HG03045 (cell line): ENCODE measurements around the gene SEMA3B.
"Not testable (repeated sequence)": the region's sequence is repeated elsewhere in the genome, so short reads cannot be mapped to it uniquely, and the experiment has no call there.

Experiments
- ATAC-seq: cut with Tn5 transposase; IDR thresholded peaks from one replicate; pipeline ENCODE4 v1.9.1; 2021; ENCODE audit warnings: mild to moderate bottlenecking, moderate library complexity; ENCODE audit not compliant: unreplicated experiment

The SEMA3B gene

DNA sequence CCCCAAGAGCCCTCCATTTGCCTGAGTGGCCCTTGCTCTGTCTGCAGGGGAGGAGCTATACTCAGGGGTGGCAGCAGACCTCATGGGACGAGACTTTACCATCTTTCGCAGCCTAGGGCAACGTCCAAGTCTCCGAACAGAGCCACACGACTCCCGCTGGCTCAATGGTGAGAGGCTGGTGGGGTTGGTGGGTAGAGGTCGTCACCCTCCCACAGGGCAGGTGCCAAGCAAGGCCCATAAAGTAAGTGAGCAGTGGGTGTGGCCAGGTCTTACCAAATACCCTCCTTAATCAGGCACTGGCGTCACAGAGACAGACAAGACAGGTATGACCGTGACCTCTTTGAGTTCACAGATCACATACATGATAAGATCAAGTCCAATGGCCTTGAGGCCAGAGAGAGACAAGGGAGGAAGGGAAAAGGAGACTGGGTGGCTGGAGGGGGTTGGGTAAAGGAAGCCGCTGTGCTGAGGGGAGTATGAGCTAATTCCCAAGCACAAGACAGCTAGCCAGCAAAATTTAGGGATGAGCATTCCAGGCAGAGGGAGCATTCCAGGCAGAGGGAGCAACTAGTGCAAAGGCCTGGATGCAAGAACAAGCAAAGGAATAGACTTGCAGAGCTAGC, 2.5 kb downstream of the SEMA3B start:
- no peak for ATAC-seq

DNA sequence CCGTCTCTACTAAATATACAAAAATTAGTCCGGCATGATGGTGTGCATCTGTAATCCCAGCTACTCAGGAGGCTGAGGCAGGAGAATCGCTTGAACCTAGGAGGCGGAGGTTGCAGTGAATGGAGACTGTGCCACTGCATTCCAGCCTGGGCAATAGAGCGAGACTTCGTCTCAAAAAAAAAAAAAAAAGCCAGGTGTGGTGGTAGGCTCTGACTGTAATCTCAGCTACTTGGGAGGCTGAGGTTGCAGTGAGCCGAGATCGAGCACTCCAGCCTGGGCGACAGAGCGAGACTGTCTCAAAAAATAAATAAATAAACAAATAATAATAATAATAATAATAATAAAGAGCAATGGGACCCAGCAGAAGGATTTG, 3.6 kb downstream of the SEMA3B start:
- not testable (repeated sequence) for ATAC-seq

DNA sequence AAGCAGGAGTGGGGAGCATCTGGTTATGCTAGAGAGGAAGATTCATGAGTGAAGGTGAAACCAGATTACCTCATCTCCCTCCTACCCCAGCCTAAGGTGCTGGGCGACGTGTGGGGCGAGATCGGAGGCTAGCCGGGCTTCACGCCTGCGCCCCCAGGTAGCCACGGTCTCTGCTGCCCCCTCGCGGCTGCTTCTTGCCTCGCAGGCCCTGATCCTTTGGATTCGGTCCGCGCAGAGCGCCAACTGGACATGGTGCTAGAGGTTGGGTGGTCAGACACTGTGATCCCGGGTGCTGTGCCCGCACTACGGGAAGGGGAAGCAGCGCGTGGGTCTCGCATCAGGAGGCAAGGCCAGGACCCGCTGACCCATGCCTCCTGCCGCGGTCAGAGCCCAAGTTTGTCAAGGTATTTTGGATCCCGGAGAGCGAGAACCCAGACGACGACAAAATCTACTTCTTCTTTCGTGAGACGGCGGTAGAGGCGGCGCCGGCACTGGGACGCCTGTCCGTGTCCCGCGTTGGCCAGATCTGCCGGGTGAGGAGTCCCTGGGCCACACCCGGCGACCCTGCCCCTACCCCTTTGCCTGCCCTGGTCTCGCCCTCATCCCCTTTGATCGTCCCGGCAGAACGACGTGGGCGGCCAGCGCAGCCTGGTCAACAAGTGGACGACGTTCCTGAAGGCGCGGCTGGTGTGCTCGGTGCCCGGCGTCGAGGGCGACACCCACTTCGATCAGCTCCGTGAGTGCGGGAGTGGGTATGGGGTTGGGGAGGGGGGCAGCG, 4.2 kb downstream of the SEMA3B start:
- ATAC-seq: peak; percentile 54

DNA sequence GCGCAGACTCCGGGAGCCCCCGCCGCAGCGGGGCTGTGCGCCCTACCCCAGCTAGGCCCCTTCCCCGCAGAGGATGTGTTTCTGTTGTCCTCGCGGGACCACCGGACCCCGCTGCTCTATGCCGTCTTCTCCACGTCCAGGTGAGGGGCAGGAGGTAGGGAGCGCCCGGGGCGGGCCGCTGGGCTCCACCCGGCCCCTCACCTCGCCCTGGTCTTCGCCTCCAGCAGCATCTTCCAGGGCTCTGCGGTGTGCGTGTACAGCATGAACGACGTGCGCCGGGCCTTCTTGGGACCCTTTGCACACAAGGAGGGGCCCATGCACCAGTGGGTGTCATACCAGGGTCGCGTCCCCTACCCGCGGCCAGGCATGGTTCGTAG, 4.7 kb downstream of the SEMA3B start:
- ATAC-seq: no peak

DNA sequence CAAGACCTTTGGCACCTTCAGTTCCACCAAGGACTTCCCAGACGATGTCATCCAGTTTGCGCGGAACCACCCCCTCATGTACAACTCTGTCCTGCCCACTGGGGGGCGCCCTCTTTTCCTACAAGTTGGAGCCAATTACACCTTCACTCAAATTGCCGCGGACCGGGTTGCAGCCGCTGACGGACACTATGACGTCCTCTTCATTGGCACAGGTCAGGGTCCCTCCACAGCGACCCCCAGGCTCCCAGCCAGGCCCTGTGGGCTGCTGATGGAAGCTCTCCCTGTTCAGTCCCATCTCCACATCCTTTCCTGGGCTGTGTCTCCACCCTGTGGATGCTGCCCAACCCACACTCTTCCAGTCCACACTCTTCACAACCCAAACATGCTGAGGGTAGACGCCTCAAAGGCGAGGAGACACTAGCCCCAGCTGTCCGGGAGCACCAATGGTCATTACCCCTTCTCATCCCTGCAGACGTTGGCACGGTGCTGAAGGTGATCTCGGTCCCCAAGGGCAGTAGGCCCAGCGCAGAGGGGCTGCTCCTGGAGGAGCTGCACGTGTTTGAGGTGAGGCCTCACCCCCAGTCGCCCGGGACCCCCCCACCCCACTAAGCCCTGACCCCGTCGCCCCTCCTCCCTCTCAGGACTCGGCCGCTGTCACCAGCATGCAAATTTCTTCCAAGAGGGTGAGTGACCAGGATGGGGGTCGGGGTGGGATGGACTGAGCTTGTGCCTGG, 5.6 kb downstream of the SEMA3B start:
- no peak for ATAC-seq

DNA sequence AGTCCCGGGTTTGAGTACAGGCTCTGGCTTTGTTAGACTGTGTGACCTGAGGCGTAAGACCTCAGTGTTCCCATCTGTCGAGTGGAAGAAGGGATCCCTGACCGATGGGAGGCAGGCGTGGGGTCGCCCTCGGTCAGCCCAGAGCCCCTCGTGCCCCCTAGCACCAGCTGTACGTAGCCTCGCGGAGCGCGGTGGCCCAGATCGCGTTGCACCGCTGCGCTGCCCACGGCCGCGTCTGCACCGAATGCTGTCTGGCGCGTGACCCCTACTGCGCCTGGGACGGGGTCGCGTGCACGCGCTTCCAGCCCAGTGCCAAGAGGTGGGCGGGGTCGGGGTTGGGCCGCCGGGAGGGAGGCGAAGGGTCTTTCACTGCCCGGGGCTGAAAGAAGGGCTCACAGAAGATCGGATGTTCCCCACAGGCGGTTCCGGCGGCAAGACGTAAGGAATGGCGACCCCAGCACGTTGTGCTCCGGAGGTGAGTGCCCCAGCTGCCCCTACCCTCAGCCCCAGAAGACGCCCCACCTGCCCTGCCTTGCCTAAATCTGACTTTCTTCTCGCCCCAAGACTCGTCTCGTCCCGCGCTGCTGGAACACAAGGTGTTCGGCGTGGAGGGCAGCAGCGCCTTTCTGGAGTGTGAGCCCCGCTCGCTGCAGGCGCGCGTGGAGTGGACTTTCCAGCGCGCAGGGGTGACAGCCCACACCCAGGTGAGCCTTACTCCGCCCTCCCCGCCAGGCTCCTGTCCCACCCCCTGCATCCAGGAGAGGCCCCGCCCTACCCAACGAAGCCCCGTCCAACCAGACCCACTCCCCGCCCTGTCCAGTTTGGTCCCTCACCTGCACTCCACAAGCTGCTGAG, 6.4 kb downstream of the SEMA3B start:
- no peak for ATAC-seq

DNA sequence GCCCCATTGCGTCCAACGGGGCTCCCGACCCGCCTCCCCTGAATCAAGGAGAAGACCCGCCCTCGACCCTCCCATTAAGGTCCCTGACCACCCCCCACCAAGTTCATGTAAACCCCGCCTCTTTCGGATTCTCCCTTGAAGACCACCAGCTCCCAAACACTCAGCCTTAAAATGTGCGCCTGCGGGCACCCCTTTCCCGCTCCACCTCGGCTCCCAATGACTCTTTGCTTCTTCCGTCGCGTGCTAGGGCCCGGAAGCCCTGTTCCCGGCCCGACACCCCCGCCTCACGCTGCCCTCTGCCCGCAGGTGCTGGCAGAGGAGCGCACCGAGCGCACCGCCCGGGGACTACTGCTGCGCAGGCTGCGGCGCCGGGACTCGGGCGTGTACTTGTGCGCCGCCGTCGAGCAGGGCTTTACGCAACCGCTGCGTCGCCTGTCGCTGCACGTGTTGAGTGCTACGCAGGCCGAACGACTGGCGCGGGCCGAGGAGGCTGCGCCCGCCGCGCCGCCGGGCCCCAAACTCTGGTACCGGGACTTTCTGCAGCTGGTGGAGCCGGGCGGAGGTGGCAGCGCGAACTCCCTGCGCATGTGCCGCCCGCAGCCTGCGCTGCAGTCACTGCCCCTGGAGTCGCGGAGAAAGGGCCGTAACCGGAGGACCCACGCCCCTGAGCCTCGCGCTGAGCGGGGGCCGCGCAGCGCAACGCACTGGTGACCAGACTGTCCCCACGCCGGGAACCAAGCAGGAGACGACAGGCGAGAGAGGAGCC, 7.2 kb downstream of the SEMA3B start:
- ATAC-seq: no peak

DNA sequence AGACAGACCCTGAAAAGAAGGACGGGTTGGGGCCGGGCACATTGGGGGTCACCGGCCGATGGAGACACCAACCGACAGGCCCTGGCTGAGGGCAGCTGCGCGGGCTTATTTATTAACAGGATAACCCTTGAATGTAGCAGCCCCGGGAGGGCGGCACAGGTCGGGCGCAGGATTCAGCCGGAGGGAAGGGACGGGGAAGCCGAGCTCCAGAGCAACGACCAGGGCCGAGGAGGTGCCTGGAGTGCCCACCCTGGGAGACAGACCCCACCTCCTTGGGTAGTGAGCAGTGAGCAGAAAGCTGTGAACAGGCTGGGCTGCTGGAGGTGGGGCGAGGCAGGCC, 7.8 kb downstream of the SEMA3B start:
- no peak for ATAC-seq

DNA sequence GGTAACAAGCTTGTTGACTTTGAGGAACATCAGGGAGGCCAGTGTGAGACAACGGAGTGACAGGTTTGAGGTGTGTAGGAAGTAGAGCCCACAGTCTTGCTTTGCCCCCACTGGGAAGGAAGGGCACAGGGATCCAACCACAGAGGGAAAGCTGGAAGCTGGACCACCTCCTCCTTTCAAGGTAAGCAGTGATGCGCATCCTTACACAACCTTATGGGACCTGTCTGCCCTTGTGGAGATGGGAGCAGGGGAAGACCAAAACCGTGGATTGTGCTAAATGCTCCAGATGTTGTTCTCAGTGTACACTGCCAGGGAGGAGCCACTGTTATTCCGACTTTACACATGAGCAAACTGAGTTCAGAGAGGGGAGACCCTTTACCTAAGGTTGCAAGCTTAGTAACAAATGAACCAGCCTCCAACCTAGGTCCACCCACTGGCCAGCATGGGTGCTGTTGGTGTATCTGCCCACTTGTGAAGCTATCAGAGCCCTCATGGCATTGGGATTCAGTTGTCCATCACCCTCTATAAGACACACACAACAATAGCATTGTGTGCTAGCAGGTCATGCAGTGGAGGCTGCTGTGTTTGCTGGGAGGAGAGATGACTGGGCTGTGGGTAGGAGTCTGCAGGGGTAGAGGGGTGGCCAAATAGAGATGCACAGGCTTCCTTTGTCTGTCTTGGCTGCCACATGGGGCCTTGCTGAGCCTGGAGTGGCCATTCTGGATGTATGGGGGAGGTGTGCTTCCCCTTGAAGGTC, 9.4 kb downstream of the SEMA3B start:
- ATAC-seq: no peak

DNA sequence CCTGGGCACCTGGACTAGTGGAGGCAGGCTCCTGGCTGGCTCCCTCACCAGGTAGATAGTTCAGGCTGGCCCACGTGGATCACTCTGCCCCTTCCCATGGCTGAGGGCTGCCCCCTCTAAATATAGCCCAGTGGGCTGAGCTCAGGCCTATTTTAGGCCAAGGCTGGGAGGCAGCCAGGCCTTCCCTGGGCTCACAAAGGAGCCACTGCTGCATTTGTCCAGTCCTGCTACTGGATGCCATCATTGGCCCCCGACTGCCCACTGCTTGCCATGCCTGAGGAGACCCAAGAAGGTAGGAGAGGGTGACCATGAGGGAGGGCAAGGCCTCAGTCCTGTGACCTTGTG, 9.9 kb downstream of the SEMA3B start, which contains the start of gene LSMEM2:
Gene LSMEM2 (plus strand): TSS at position 208 of the 345 bp plus-strand sequence. CDS start 27 bp downstream, at position 235.
- no peak for ATAC-seq

DNA sequence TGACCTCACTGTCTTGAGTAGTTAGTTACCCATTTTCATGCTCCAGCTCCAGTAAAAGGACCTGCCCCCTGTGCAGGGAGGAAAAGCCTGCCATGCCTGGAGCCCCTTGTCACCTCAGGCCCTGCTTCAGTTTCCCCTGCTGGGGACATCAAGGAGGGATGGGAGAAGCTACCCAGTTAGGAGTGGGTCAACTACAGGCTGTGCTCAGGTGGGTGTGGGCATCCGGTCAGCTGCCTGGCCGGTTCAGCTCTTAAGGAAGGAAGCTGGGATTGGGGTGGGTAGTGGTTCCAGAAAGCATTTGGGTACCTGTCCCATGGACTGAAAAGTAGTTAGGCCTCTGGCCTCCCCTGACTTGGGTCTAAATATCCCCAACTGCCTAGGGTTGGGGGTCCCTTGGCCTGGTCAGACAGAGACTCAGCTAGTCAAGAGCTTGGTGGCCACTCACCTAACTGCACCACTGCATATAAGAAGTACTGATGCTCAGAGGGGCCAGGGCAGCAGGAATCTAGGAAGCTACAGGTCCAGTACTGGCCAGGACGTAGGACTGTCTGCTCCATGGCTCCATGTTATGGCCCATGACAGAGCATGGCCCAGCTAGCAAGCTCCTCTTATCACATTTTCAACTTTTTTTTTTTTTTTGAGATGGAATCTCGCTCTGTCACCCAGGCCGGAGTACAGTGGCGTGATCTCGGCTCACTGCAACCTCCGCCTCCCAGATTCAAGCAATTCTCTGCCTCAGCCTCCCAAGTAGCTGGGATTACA, 10.5 kb downstream of the SEMA3B start:
- ATAC-seq: no peak

DNA sequence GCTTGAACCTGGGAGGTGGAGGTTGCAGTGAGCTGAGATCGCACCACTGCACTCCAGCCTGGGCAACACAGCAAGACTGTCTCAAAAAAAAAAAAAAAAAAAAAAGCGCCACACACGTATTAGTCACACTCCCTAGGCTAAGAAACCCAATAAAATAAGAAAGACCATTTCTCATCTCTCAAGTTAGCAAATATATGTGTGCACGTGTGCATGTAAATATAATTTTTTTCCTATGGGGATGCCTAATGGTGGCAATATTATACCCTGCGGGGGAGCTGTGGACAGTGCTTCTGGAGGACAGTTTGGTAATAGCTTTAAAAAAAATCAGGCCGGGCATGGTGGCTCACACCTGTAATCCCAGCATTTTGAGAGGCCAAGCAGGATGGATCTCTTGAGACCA, 15.2 kb downstream of the SEMA3B start:
- not testable (repeated sequence) for ATAC-seq

DNA sequence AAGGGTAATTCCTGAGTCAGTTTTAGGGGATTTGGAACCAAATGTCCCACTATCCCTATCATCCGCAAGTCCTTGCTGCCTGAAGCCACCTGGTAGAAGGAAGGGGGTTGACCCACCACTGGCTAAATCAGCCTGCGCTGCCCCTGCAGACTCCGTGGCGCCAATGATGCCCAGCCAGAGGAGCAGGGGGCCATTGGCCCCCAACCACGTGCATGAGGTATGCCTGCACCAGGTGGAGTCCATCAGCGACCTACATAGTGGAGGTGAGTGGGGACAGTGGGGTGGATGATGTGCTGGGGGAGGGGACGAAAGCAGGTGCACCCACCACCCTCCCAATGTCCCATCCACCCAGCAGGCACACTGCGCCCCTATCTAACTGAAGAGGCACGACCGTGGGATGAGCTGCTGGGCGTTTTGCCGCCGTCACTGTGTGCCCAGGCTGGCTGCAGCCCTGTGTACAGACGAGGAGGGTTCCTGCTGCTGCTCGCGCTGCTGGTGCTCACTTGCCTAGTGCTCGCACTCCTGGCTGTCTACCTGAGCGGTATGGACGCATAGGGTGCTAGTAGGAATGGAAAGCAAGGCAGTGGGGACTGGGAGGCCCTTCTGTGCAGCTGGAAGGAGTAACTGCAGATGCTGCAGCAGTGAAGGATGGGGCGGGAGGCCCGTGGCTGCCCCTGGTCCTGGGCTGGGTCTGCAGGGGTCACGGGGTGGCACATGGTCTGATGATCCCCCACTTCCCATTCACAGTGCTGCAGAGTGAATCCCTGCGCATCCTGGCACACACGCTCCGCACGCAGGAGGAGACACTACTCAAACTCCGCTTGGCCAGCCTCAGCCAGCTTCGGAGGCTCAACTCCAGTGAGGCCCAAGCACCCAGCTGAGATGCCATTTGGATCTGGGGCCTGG, 17.6 kb downstream of the SEMA3B start:
- ATAC-seq: no peak

DNA sequence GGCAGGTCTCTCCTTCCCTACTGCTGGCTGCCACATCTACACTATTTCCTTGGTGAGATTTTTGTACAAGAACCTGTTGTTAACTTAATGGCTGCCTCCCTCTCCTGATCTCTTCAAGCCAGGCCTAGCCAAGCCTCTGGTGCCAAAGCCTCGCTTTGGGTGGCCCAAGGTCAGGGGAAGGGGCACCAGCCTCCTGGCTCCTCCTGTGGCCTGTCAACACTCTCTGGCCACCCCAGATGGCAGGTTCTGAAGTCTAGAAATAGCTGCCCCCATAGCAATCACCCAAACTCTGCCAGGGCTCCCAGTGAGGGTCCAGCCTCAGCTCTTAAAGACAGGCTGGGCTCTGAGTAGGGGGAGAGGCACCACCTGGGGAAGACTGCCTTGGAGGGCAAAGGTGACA, 18.3 kb downstream of the SEMA3B start:
- ATAC-seq: no peak

DNA sequence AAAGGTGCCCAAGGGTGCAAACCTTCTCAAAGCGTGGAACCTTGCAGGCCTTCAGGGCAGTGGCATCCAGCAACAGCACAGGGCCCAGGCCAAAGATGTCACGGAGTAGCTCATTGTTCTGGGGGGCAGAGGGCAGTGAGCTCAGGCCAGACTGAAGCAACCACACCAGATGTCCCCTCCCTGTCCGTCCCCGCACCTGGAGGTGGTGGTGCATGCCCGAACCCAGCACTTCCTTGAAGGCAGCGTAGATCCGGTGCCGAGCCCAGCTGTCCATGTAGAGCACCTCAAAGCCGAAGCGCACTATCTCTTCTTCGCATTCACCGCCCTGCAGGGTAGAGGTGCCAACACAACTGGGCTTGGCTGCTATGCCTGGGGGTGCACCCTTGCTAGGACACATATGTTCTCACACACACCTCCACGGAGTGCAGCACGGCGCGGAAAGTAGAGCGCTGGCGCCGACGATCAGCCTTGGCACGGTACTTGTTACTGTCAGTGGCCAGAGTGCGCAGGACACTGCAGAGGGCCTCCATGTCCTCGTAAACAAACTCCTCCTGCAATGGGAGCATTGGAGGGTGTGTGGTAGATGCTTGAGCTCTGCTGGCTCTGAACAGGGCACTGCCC, 19.6 kb downstream of the SEMA3B start:
- no peak for ATAC-seq

DNA sequence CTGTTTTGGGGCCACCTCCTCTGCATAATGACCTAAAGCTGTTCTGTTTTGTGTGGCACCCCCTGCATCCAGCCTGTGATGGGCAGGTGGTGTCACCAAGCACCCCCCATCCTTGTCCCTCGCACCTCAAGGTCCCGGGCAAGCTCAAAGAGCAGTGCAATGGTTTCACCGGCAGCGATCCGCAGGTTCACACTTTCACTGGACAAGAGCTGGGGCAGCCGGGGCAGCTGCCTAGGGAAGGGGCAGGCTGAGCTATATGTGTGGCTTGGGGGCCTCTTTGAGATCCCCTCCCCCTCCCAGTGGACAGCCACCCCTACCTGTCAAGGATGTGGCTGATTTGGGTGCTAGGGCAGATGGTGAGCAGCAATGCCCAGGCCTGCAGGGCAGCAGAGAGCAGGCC, 20.2 kb downstream of the SEMA3B start:
- no peak for ATAC-seq

DNA sequence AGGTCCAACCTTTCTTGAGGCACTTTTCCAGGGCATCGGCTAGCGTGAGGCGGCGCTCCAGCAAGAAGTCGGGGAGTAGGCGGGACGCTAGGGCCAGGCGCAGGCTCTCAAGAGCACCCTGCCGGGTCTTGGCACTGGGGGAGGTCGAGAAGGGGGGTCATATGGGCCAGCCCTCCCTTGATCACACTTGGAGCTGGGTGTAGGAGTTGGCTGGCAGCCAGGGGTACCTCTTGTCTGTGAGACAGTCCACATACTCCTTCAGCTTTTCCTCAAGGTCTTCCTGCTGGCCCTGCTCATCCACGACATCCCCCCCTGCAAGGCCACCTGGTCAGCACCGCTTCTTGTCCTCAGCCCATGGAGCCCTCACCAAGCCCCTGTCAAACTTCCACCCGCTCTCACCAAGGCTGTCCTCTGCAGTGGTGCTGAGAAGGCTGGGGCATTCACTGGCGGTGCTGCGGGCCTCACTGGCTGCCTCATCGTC, 21.3 kb downstream of the SEMA3B start:
- no peak for ATAC-seq
